Mesenchymal stem cell (in vitro differentiated cells and primary cell): ENCODE data around the gene GPBP1.
"Not testable (repeated sequence)": the region's sequence is repeated elsewhere in the genome, so short reads cannot be mapped to it uniquely, and the experiment has no call there.

Source experiments
- DNase-seq: peaks from one replicate; pipeline ENCODE4 v3.0.0-alpha.2; 2013
- H2AFZ ChIP-seq: one replicate; pipeline ENCODE4 v1.6.1; 2013; ENCODE audit warnings: low read depth, mild to moderate bottlenecking, control low read depth, inconsistent platforms, low read length, moderate library complexity
- H2AK5ac ChIP-seq: 2 replicates; pipeline ENCODE4 v1.6.1; 2013; ENCODE audit warnings: low read length, moderate library complexity, mild to moderate bottlenecking, inconsistent platforms; ENCODE audit not compliant: severe bottlenecking
- H2BK120ac ChIP-seq: one replicate; pipeline ENCODE4 v1.6.1; 2013; ENCODE audit warnings: low read depth, mild to moderate bottlenecking, inconsistent platforms, low read length, moderate library complexity
- H2BK12ac ChIP-seq, 2 experiments: one replicate each; pipeline ENCODE4 v1.6.1; 2013; ENCODE audit warnings: inconsistent platforms in 2 of 2, low read length in 2 of 2, mild to moderate bottlenecking in 2 of 2, moderate library complexity in 2 of 2, control low read depth in 1 of 2
- H2BK15ac ChIP-seq: one replicate; pipeline ENCODE4 v1.6.1; 2013; ENCODE audit warnings: mild to moderate bottlenecking, low read depth, inconsistent platforms; ENCODE audit not compliant: poor library complexity, severe bottlenecking
- H2BK5ac ChIP-seq: 2 replicates; pipeline ENCODE4 v1.6.1; 2013; ENCODE audit warnings: low read depth, mild to moderate bottlenecking, low read length, control low read depth, inconsistent platforms; ENCODE audit not compliant: poor library complexity, severe bottlenecking
- H3K14ac ChIP-seq, 2 experiments: one replicate each; pipeline ENCODE4 v1.6.1; 2013; ENCODE audit warnings: inconsistent platforms in 2 of 2, low read length in 2 of 2, control low read depth in 1 of 2, mild to moderate bottlenecking in 1 of 2, moderate library complexity in 1 of 2
- H3K18ac ChIP-seq, 2 experiments: one replicate each; pipeline ENCODE4 v1.6.1; 2013; ENCODE audit warnings: inconsistent platforms in 2 of 2, low read length in 2 of 2, control low read depth in 1 of 2, low read depth in 1 of 2, mild to moderate bottlenecking in 1 of 2
- H3K23ac ChIP-seq, 2 experiments: one replicate each; pipeline ENCODE4 v1.6.1; 2013; ENCODE audit warnings: inconsistent platforms in 2 of 2, low read length in 2 of 2, mild to moderate bottlenecking in 2 of 2, moderate library complexity in 2 of 2, control low read depth in 1 of 2
- H3K27ac ChIP-seq: 2 replicates; pipeline ENCODE4 v1.5.1; 2013; ENCODE audit warnings: mild to moderate bottlenecking, moderate library complexity, low read length, control low read depth, inconsistent platforms; ENCODE audit not compliant: poor library complexity, severe bottlenecking
- H3K27me3 ChIP-seq, 2 experiments: 2 replicates each; pipeline versions ENCODE4 v1.6.1 to v1.7.0; 2013; ENCODE audit warnings: low read length in 2 of 2, mild to moderate bottlenecking in 2 of 2, moderate library complexity in 2 of 2, control low read depth in 1 of 2, inconsistent platforms in 1 of 2; ENCODE audit not compliant: control insufficient read depth in 1 of 2, insufficient read depth in 1 of 2
- H3K36me3 ChIP-seq, 2 experiments: 2 replicates each; pipeline versions ENCODE4 v1.6.1 to v1.7.0; 2013; ENCODE audit warnings: low read length in 2 of 2, control low read depth in 1 of 2, inconsistent platforms in 1 of 2, low read depth in 1 of 2, mild to moderate bottlenecking in 1 of 2; ENCODE audit not compliant: insufficient read depth in 2 of 2, control insufficient read depth in 1 of 2
- H3K4ac ChIP-seq, 2 experiments: one replicate each; pipeline ENCODE4 v1.6.1; 2013; ENCODE audit warnings: inconsistent platforms in 2 of 2, low read length in 2 of 2, mild to moderate bottlenecking in 2 of 2, moderate library complexity in 2 of 2, control low read depth in 1 of 2, low read depth in 1 of 2
- H3K4me1 ChIP-seq: 2 replicates; pipeline ENCODE4 v1.6.1; 2013; ENCODE audit warnings: low read depth, low read length, control low read depth; ENCODE audit not compliant: control insufficient read depth, insufficient read depth
- H3K4me2 ChIP-seq: 2 replicates; pipeline ENCODE4 v1.6.1; 2013; ENCODE audit warnings: low read length, mild to moderate bottlenecking, inconsistent platforms; ENCODE audit not compliant: poor library complexity, severe bottlenecking
- H3K4me3 ChIP-seq, 2 experiments: 2 replicates each; pipeline versions ENCODE4 v1.5.1 to v1.7.0; 2013; ENCODE audit warnings: low read length in 2 of 2, mild to moderate bottlenecking in 2 of 2, control low read depth in 1 of 2, low read depth in 1 of 2; ENCODE audit not compliant: insufficient read depth in 1 of 2
- H3K79me1 ChIP-seq: replicated peaks from 2 replicates; pipeline ENCODE4 v1.6.1; 2013; ENCODE audit warnings: mild to moderate bottlenecking, control low read depth, low read length, inconsistent platforms; ENCODE audit not compliant: poor library complexity, severe bottlenecking
- H3K9ac ChIP-seq: 2 replicates; pipeline ENCODE4 v1.7.0; 2013; ENCODE audit warnings: mild to moderate bottlenecking, low read length, moderate library complexity
- H3K9me3 ChIP-seq: 2 replicates; pipeline ENCODE4 v1.7.0; 2013; ENCODE audit warnings: mild to moderate bottlenecking, low read length; ENCODE audit not compliant: control insufficient read depth
- H4K8ac ChIP-seq: one replicate; pipeline ENCODE4 v1.6.1; 2013; ENCODE audit warnings: inconsistent platforms, mild to moderate bottlenecking, low read length, moderate library complexity
- H4K91ac ChIP-seq: one replicate; pipeline ENCODE4 v1.6.1; 2013; ENCODE audit warnings: mild to moderate bottlenecking, low read length, inconsistent platforms
- WGBS: methylation state at CpG from one replicate; pipeline ENCODE4 v1.1.7; 2013; ENCODE audit warnings: mixed read lengths; 5-methylcytosine and 5-hydroxymethylcytosine counted together

Gene GPBP1

DNA sequence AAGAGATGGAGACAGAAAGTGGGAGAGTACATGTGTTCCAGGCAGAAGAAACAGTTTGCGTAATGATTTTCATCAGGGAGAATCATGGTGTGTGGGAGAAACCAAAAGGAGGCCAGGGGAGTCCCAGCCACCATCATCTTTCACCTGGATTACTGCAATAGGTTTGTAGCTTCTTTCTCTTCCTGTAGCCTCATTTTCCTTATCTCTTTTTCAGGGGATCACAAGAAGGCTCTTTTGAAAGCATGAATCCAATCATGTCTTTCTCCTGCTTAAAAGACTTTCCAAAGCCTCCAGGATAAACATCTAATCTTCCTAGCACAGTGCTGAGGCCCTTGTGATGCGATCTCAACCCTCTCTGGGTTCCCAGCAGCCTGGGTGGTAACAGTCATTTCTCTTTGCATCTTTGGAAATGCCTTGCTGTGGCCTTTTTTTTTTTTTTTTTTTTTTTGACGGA lies 10.3 kb upstream of the GPBP1 start:
- 98% methylated on average over 2 of the region's 3 CpGs for WGBS

DNA sequence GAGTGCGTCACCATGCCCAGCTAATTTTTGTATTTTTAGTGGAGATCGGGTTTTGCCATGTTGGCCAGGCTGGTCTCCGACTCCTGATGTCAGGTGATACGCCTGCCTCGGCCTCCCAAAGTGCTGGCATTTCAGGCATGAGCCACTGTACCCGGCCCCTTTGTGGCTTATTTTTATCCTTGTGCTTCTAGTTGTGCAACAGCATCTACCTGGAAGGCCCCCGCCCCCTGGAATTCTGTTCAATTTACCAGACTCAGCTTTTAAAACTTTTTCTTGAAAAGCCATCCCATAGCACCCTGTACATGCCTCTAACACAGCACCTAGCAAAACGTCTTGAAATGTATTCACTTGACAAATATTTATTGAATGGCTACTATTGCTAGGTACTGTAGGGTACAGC lies 9.7 kb upstream of the GPBP1 start:
- Histone ChIP-seq H3K4ac (no peak overlapping the region), H2AK5ac (no peak overlapping the region), H3K14ac (no peak overlapping the region), H2BK5ac (no peak overlapping the region), H3K23ac (no peak overlapping the region), H2AFZ (no peak overlapping the region), H3K27me3 (no peaks in the 10 kb centered on the region), H2BK120ac (no peak overlapping the region), H3K4me1 (no peaks in the 10 kb centered on the region), H4K8ac (no peak overlapping the region), H2BK15ac (no peak overlapping the region), H2BK12ac (no peak overlapping the region), H3K36me3 (no peaks in the 10 kb centered on the region), H3K4me2 (no peak overlapping the region), H3K9ac (no peak overlapping the region), H3K9me3 (no peaks in the 10 kb centered on the region), H3K18ac (no peak overlapping the region), H3K27ac (no peak overlapping the region), H3K79me1 (no peaks in the 10 kb centered on the region), H4K91ac (no peak overlapping the region), H3K4me3 (no peak overlapping the region)
- DNase-seq: no peak
- WGBS: 93% methylated on average over 8 of the region's 8 CpGs

More for the DNA sequence above, 10.3 kb upstream of the GPBP1 start:
- Histone ChIP-seq H4K8ac (no peak overlapping the region), H3K4me3 (no peak overlapping the region), H4K91ac (no peak overlapping the region), H3K23ac (no peak overlapping the region), H2AFZ (no peak overlapping the region), H3K27ac (no peak overlapping the region), H3K4me1 (no peaks in the 10 kb centered on the region), H3K36me3 (no peaks in the 10 kb centered on the region), H2BK120ac (no peak overlapping the region), H3K9me3 (no peaks in the 10 kb centered on the region), H3K9ac (no peak overlapping the region), H3K14ac (no peak overlapping the region), H3K18ac (no peak overlapping the region), H2AK5ac (no peak overlapping the region), H3K27me3 (no peaks in the 10 kb centered on the region), H2BK15ac (no peak overlapping the region), H2BK12ac (no peak overlapping the region), H3K79me1 (no peaks in the 10 kb centered on the region), H2BK5ac (no peak overlapping the region), H3K4me2 (no peak overlapping the region), H3K4ac (no peak overlapping the region)
- no peak for DNase-seq

DNA sequence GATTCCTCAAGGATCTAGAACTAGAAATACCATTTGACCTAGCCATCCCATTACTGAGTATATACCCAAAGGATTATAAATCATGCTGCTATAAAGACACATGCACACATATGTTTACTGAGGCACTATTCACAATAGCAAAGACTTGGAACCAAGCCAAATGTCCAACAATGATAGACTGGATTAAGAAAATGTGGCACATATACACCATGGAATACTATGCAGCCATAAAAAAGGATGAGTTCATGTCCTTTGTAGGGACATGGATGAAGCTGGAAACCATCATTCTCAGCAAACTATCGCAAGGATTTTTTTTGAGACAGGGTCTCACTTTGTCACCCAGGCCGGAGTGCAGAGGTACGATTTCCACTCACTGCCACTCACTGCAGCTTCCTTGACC lies 8.7 kb upstream of the GPBP1 start:
- not testable (repeated sequence) for H3K27ac ChIP-seq, H2BK12ac ChIP-seq, H3K36me3 ChIP-seq, DNase-seq, H3K23ac ChIP-seq, H2BK15ac ChIP-seq, H3K4me1 ChIP-seq, H3K27me3 ChIP-seq, H3K4ac ChIP-seq, H4K91ac ChIP-seq, H3K14ac ChIP-seq, H4K8ac ChIP-seq, H3K79me1 ChIP-seq, H3K4me2 ChIP-seq, H2AK5ac ChIP-seq, H3K9me3 ChIP-seq, H2BK5ac ChIP-seq, H2BK120ac ChIP-seq, H3K4me3 ChIP-seq, H3K18ac ChIP-seq, H2AFZ ChIP-seq, H3K9ac ChIP-seq
- 97% methylated on average over 3 of the region's 3 CpGs for WGBS

DNA sequence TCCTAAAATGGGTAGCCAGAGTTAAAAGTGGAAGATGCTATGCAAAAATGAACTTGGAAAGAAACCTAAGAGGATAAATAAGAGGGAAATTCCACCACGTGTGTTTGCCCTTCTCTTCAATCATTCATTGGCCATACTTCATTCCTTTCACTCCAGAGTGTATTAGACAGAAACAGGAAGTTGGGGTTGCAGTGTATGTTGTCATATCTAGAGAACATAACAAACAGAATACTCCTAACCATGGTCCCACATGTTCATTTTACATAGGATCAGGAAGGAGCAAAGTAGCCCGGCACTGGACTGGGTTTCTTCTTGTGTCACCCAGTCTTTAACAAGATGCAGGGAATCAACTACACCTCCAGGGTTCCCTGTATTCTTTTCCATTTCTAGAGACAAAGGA lies 7.6 kb upstream of the GPBP1 start:
- Histone ChIP-seq H2AFZ (no peak overlapping the region), H2BK5ac (no peak overlapping the region), H3K4ac (no peak overlapping the region), H3K4me3 (no peak overlapping the region), H2AK5ac (no peak overlapping the region), H2BK12ac (no peak overlapping the region), H3K9me3 (no peaks in the 10 kb centered on the region), H3K27me3 (no peaks in the 10 kb centered on the region), H2BK120ac (no peak overlapping the region), H3K27ac (no peak overlapping the region), H3K79me1 (peaks cover 1% of the 10 kb centered on the region), H3K4me1 (no peaks in the 10 kb centered on the region), H3K18ac (no peak overlapping the region), H3K4me2 (no peak overlapping the region), H2BK15ac (no peak overlapping the region), H4K91ac (no peak overlapping the region), H3K36me3 (no peaks in the 10 kb centered on the region), H3K23ac (no peak overlapping the region), H3K14ac (no peak overlapping the region), H3K9ac (no peak overlapping the region), H4K8ac (no peak overlapping the region)
- peak; percentile 41 for DNase-seq
- 84% methylated on average over 1 of the region's 2 CpGs for WGBS
